Right renal pelvis (tissue), 4 donors: ENCODE measurements around the gene ETV1. TPM values are rescaled to one million over a fixed set of nuclear protein-coding genes. Genes with fewer than 3 reads are reported as not detected.

ENCODE experiments used
- DNase-seq, 4 donors: peaks; one replicate each; pipeline ENCODE4 v3.0.0-alpha.2; 2013; ENCODE audit warnings: low read depth in 4 of 4, low spot score in 3 of 4, missing footprints in 1 of 4
- polyA plus RNA-seq, 4 donors: library from polyadenylated mRNA; unstranded; fragments of 120-200 nt; gene quantifications; one replicate each; pipeline ENCODE4 v1.2.1, GENCODE V29; 2013; ENCODE audit not compliant: insufficient read length in 4 of 4

Gene ETV1
- polyA plus RNA-seq, 4 donors = 29.3 to 46.0 (median 36.7) TPM

GRCh38 chr7:13841284-13841683, 148.2 kb downstream of the ETV1 start:
- DNase-seq = no peak
